Stomach (tissue), 4 donors: ENCODE data around the gene MAST4.

ENCODE experiments used
- CTCF ChIP-seq, 7 experiments: fragments of 450-650 bp in 4 of 7; fragments of 200-600 bp in 3 of 7; sonication (generic) in 3 of 7; IDR thresholded peaks; one replicate each; pipeline ENCODE4 v1.5.1; 2016 to 2019; ENCODE audit warnings: antibody characterized with exemption in 7 of 7, control low read depth in 2 of 7, mild to moderate bottlenecking in 1 of 7
- EP300 ChIP-seq: sonication (generic); formaldehyde crosslinking; IDR thresholded peaks from one replicate; pipeline ENCODE4 v1.6.1; 2017; ENCODE audit warnings: antibody characterized with exemption
- POLR2A ChIP-seq, 4 donors: fragments of 450-650 bp; IDR thresholded peaks; one replicate each; pipeline ENCODE4 v1.6.1; 2016; ENCODE audit warnings: antibody characterized with exemption in 4 of 4, control low read depth in 2 of 4, mild to moderate bottlenecking in 1 of 4, moderate library complexity in 1 of 4

GRCh38 chr5:66904189-66904588 is 308.0 kb downstream of the MAST4 start:
- TF ChIP-seq CTCF (IDR thresholded peaks at IDR 0.05), result no peak
- TF ChIP-seq EP300, result no peak
- no peak for TF ChIP-seq POLR2A (IDR thresholded peaks at IDR 0.05)
